Liver (tissue), 9 donors: ENCODE data around the gene NDUFA7. TPM values are rescaled to one million over a fixed set of nuclear protein-coding genes. Genes with fewer than 3 reads are reported as not detected.
"Not testable (repeated sequence)": the region's sequence is repeated elsewhere in the genome, so short reads cannot be mapped to it uniquely, and the experiment has no call there.

ENCODE experiments used
- DNase-seq: peaks from one replicate; pipeline ENCODE4 v3.0.0-alpha.2; 2017; ENCODE audit warnings: low spot score
- H3K27ac ChIP-seq, 2 donors: one replicate each; pipeline ENCODE4 v1.7.0; 2013; ENCODE audit warnings: inconsistent platforms in 2 of 2, low read length in 2 of 2, control low read depth in 1 of 2, low read depth in 1 of 2, mild to moderate bottlenecking in 1 of 2
- H3K27me3 ChIP-seq, 4 donors: one replicate each; pipeline versions ENCODE4 v1.6.1 to v1.7.0; 2013; ENCODE audit warnings: low read length in 3 of 4, inconsistent platforms in 1 of 4, mild to moderate bottlenecking in 1 of 4, moderate library complexity in 1 of 4; ENCODE audit not compliant: control insufficient read depth in 4 of 4, insufficient read depth in 4 of 4
- H3K36me3 ChIP-seq, 4 donors: one replicate each; pipeline versions ENCODE4 v1.6.1 to v1.7.0; 2013; ENCODE audit warnings: low read length in 3 of 4, mild to moderate bottlenecking in 3 of 4, low read depth in 1 of 4, moderate library complexity in 1 of 4; ENCODE audit not compliant: control insufficient read depth in 4 of 4, insufficient read depth in 3 of 4
- H3K4me1 ChIP-seq, 4 donors: one replicate each; pipeline versions ENCODE4 v1.6.1 to v1.7.0; 2013; ENCODE audit warnings: low read length in 3 of 4, mild to moderate bottlenecking in 3 of 4, moderate library complexity in 1 of 4; ENCODE audit not compliant: control insufficient read depth in 4 of 4, insufficient read depth in 4 of 4
- H3K4me3 ChIP-seq, 3 donors: one replicate each; pipeline versions ENCODE4 v1.6.1 to v1.7.0; 2013; ENCODE audit warnings: low read length in 3 of 3, control low read depth in 1 of 3, low read depth in 1 of 3, mild to moderate bottlenecking in 1 of 3
- H3K9ac ChIP-seq, 2 donors: one replicate each; pipeline ENCODE4 v1.7.0; 2013; ENCODE audit warnings: low read length in 2 of 2, mild to moderate bottlenecking in 2 of 2, moderate library complexity in 2 of 2, control low read depth in 1 of 2, low read depth in 1 of 2
- H3K9me3 ChIP-seq, 4 donors: one replicate each; pipeline versions ENCODE4 v1.6.1 to v1.7.0; 2013; ENCODE audit warnings: low read length in 3 of 4; ENCODE audit not compliant: control insufficient read depth in 4 of 4
- EGR1 ChIP-seq, 2 donors: IDR thresholded peaks; 2 replicates each; pipeline ENCODE4 v1.6.1; 2016 to 2018; ENCODE audit warnings: antibody characterized with exemption in 2 of 2, low read depth in 2 of 2
- FOXA1 ChIP-seq: IDR thresholded peaks from 2 replicates; pipeline ENCODE4 v1.6.1; 2016; ENCODE audit warnings: antibody characterized with exemption
- FOXA2 ChIP-seq: IDR thresholded peaks from 2 replicates; pipeline ENCODE4 v1.6.1; 2016; ENCODE audit warnings: antibody characterized with exemption
- JUND ChIP-seq, 2 donors: IDR thresholded peaks; 2 replicates each; pipeline ENCODE4 v1.6.1; 2016; ENCODE audit warnings: antibody characterized with exemption in 2 of 2
- MAX ChIP-seq: IDR thresholded peaks from 2 replicates; pipeline ENCODE4 v1.6.1; 2016; ENCODE audit warnings: antibody characterized with exemption
- NR2F2 ChIP-seq: IDR thresholded peaks from 2 replicates; pipeline ENCODE4 v1.6.1; 2016; ENCODE audit warnings: antibody characterized with exemption
- RAD21 ChIP-seq, 2 donors: IDR thresholded peaks; 2 replicates each; pipeline ENCODE4 v1.6.1; 2016; ENCODE audit warnings: antibody characterized with exemption in 2 of 2, mild to moderate bottlenecking in 2 of 2
- RXRA ChIP-seq, 2 donors: IDR thresholded peaks; 2 replicates each; pipeline ENCODE4 v1.6.1; 2017 to 2018; ENCODE audit warnings: antibody characterized with exemption in 2 of 2, mild to moderate bottlenecking in 1 of 2
- SP1 ChIP-seq: IDR thresholded peaks from 2 replicates; pipeline ENCODE4 v1.6.1; 2018; ENCODE audit warnings: antibody characterized with exemption, mild to moderate bottlenecking
- TAF1 ChIP-seq: conservative IDR thresholded peaks from 2 replicates; pipeline ENCODE4 v1.6.1; 2016; ENCODE audit warnings: antibody characterized with exemption, mild to moderate bottlenecking
- WGBS: extraction: QIAGEN DNeasy Blood & Tissue Kit; methylation state at CpG from one replicate; pipeline ENCODE4 v1.1.7; 2013; 5-methylcytosine and 5-hydroxymethylcytosine counted together
- polyA plus RNA-seq, 2 donors: library from polyadenylated mRNA; stranded (reverse) in 1 of 2; unstranded in 1 of 2; fragments of 200-250 nt in 1 of 2; fragments of >200 nt in 1 of 2; fragmentation: Nextera tagmentation in 1 of 2; extraction: Ambion mirVana in 1 of 2; gene quantifications; one replicate each; pipeline versions ENCODE4 v1.2.1 to v1.2.3, GENCODE V29; 2013 to 2015
- total RNA-seq, 2 donors: library from RNA; depleted of rRNA; stranded (reverse); fragments of >200 nt; gene quantifications; one replicate each; pipeline ENCODE4 v1.2.3, GENCODE V29; 2014
- TF ChIP-seq, protein P1 (sequence below): IDR thresholded peaks from 2 replicates; pipeline ENCODE4 v1.6.1; 2016; ENCODE audit warnings: antibody characterized with exemption, mild to moderate bottlenecking
- TF ChIP-seq, protein P2 (sequence below): IDR thresholded peaks from 2 replicates; pipeline ENCODE4 v1.6.1; 2016; ENCODE audit warnings: antibody characterized with exemption
- TF ChIP-seq, protein P3 (sequence below): IDR thresholded peaks from 2 replicates; pipeline ENCODE4 v1.6.1; 2016; ENCODE audit warnings: antibody characterized with exemption
- TF ChIP-seq, protein P4 (sequence below): fragments of 150-350 bp; IDR thresholded peaks from 2 replicates; pipeline ENCODE4 v1.5.1; 2017; ENCODE audit warnings: improper control_type of control experiment, low read depth, low read length; ENCODE audit not compliant: missing input control
- donor health status: healthy.
- donor health status: healthy.
- donor health status: healthy.
- donor health status: healthy.
- donor health status: healthy.

NDUFA7 gene
- total and polyA plus RNA-seq, 4 donors: 19.6 to 101 (median 55.7) TPM

- Histone ChIP-seq H3K27ac (peak overlapping the region; percentile 56 to 83), H3K27me3 (no peaks in the 10 kb centered on the region), H3K4me3 (peak overlapping the region in 1 of 3 donors; percentile 62), H3K36me3 (no peaks in the 10 kb centered on the region), H3K4me1 (peaks cover 0 to 14% (median 9%) of the 10 kb centered on the region in 4 donors), H3K9me3 (no peaks in the 10 kb centered on the region), H3K9ac (peak overlapping the region; percentile 7 to 47)
- DNase-seq: no peak
- WGBS: 49% methylated on average over 14 of the region's 14 CpGs
- TF ChIP-seq MAX: no peak
- TF ChIP-seq NR2F2: no peak
- TF ChIP-seq FOXA1: no peak
- TF ChIP-seq FOXA2: no peak
- no peak for TF ChIP-seq JUND (IDR thresholded peaks at IDR 0.05)
- TF ChIP-seq TAF1: no peak
- no peak for TF ChIP-seq SP1
- TF ChIP-seq, protein P1, sequence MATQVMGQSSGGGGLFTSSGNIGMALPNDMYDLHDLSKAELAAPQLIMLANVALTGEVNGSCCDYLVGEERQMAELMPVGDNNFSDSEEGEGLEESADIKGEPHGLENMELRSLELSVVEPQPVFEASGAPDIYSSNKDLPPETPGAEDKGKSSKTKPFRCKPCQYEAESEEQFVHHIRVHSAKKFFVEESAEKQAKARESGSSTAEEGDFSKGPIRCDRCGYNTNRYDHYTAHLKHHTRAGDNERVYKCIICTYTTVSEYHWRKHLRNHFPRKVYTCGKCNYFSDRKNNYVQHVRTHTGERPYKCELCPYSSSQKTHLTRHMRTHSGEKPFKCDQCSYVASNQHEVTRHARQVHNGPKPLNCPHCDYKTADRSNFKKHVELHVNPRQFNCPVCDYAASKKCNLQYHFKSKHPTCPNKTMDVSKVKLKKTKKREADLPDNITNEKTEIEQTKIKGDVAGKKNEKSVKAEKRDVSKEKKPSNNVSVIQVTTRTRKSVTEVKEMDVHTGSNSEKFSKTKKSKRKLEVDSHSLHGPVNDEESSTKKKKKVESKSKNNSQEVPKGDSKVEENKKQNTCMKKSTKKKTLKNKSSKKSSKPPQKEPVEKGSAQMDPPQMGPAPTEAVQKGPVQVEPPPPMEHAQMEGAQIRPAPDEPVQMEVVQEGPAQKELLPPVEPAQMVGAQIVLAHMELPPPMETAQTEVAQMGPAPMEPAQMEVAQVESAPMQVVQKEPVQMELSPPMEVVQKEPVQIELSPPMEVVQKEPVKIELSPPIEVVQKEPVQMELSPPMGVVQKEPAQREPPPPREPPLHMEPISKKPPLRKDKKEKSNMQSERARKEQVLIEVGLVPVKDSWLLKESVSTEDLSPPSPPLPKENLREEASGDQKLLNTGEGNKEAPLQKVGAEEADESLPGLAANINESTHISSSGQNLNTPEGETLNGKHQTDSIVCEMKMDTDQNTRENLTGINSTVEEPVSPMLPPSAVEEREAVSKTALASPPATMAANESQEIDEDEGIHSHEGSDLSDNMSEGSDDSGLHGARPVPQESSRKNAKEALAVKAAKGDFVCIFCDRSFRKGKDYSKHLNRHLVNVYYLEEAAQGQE: no peak
- TF ChIP-seq EGR1 (IDR thresholded peaks at IDR 0.05; ENCODE audit: low read depth in 2 of 2): no peak
- TF ChIP-seq, protein P2, sequence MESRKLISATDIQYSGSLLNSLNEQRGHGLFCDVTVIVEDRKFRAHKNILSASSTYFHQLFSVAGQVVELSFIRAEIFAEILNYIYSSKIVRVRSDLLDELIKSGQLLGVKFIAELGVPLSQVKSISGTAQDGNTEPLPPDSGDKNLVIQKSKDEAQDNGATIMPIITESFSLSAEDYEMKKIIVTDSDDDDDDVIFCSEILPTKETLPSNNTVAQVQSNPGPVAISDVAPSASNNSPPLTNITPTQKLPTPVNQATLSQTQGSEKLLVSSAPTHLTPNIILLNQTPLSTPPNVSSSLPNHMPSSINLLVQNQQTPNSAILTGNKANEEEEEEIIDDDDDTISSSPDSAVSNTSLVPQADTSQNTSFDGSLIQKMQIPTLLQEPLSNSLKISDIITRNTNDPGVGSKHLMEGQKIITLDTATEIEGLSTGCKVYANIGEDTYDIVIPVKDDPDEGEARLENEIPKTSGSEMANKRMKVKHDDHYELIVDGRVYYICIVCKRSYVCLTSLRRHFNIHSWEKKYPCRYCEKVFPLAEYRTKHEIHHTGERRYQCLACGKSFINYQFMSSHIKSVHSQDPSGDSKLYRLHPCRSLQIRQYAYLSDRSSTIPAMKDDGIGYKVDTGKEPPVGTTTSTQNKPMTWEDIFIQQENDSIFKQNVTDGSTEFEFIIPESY: no peak
- TF ChIP-seq, protein P3, sequence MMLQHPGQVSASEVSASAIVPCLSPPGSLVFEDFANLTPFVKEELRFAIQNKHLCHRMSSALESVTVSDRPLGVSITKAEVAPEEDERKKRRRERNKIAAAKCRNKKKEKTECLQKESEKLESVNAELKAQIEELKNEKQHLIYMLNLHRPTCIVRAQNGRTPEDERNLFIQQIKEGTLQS: no peak
Measured at GRCh38 chr19:8342316-8342683, 21.1 kb upstream of the NDUFA7 start.

DNA sequence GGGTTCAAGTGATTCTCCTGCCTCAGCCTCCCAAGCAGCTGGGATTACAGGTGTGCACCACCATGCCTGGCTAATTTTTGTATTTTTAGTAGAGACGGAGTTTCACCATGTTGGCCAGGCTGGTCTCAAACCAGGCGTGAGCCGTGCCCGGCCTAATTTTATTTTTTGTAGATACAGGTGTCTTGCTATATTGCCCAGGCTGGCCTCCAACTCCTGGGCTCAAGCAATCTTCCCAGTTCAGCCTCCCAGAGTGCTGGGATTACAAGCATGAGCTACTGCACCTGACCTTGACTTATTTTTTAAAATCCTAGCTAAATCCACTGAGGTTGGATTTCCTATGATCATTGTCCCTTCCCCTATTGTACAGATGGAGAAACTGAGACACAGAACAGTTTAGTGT lies 20.3 kb upstream of the NDUFA7 start:
- H3K9ac ChIP-seq, H3K4me3 ChIP-seq, H3K27me3 ChIP-seq, H3K9me3 ChIP-seq, H3K36me3 ChIP-seq, DNase-seq: not testable (repeated sequence)
- Histone ChIP-seq H3K27ac (peak overlapping the region; percentile 56 to 83), H3K4me1 (peaks cover 0 to 14% (median 9%) of the 10 kb centered on the region in 4 donors)
- 90% methylated on average over 4 of the region's 4 CpGs for whole genome bisulfite sequencing

GRCh38 chr19:8340341-8341096 lies 19.3 kb upstream of the NDUFA7 start:
- Histone ChIP-seq H3K27me3 (peaks cover 0 to 4% (median 0%) of the 10 kb centered on the region in 4 donors), H3K4me1 (peaks cover 0 to 14% (median 9%) of the 10 kb centered on the region in 4 donors), H3K9ac (no peak overlapping the region), H3K4me3 (no peak overlapping the region), H3K36me3 (no peaks in the 10 kb centered on the region), H3K27ac (peak overlapping the region; percentile 18 to 25), H3K9me3 (no peaks in the 10 kb centered on the region)
- no peak for DNase-seq
- TF ChIP-seq NR2F2: peak; percentile 100
- peak; percentile 80 for TF ChIP-seq SP1
- no peak for TF ChIP-seq FOXA1
- TF ChIP-seq, protein P4, sequence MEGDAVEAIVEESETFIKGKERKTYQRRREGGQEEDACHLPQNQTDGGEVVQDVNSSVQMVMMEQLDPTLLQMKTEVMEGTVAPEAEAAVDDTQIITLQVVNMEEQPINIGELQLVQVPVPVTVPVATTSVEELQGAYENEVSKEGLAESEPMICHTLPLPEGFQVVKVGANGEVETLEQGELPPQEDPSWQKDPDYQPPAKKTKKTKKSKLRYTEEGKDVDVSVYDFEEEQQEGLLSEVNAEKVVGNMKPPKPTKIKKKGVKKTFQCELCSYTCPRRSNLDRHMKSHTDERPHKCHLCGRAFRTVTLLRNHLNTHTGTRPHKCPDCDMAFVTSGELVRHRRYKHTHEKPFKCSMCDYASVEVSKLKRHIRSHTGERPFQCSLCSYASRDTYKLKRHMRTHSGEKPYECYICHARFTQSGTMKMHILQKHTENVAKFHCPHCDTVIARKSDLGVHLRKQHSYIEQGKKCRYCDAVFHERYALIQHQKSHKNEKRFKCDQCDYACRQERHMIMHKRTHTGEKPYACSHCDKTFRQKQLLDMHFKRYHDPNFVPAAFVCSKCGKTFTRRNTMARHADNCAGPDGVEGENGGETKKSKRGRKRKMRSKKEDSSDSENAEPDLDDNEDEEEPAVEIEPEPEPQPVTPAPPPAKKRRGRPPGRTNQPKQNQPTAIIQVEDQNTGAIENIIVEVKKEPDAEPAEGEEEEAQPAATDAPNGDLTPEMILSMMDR: peak; percentile 13
- no peak for TF ChIP-seq TAF1
- no peak for TF ChIP-seq MAX
- TF ChIP-seq RXRA (IDR thresholded peaks at IDR 0.05): peak; percentile 76 to 88
- TF ChIP-seq, protein P2: no peak
- peak; percentile 15 to 46 for TF ChIP-seq RAD21 (IDR thresholded peaks at IDR 0.05)
- peak in 1 of 2 donors; percentile 12 for TF ChIP-seq JUND (IDR thresholded peaks at IDR 0.05)
- WGBS: 24% methylated on average over 15 of the region's 15 CpGs
